Prostate gland (tissue), 2 donors: Measurements from ENCODE around the gene NR5A1. TPM values are rescaled to one million over a fixed set of nuclear protein-coding genes. Genes with fewer than 3 reads are reported as not detected.

Experiments
- DNase-seq: peaks from one replicate; pipeline ENCODE4 v3.0.0-alpha.2; 2019; ENCODE audit warnings: low spot score
- H3K27ac ChIP-seq, 2 donors: fragments of 200-600 bp; sonication (generic); 2 replicates each; pipeline ENCODE4 v1.5.1; 2017 to 2019
- H3K27me3 ChIP-seq: fragments of 200-600 bp; sonication (generic); replicated peaks from 2 replicates; pipeline ENCODE4 v1.5.1; 2019; ENCODE audit not compliant: insufficient read depth
- H3K36me3 ChIP-seq, 2 donors: fragments of 200-600 bp; sonication (generic); 1 replicate in 1 of 2; 2 replicates in 1 of 2; pipeline versions ENCODE4 v1.5.1 to v1.8.1; 2017 to 2019
- H3K4me1 ChIP-seq: fragments of 200-600 bp; sonication (generic); replicated peaks from 2 replicates; pipeline ENCODE4 v1.5.1; 2019
- H3K4me3 ChIP-seq, 2 donors: fragments of 200-600 bp; sonication (generic); 2 replicates each; pipeline ENCODE4 v1.5.1; 2017 to 2019
- H3K9me3 ChIP-seq: fragments of 200-600 bp; sonication (generic); 2 replicates; pipeline ENCODE4 v1.5.1; 2017
- CTCF ChIP-seq, 4 experiments: fragments of 200-600 bp in 2 of 4; fragments of 450-650 bp in 2 of 4; sonication (generic) in 2 of 4; IDR thresholded peaks; 1 replicate in 3 of 4; 2 replicates in 1 of 4; pipeline ENCODE4 v1.5.1; 2016 to 2019; ENCODE audit warnings: antibody characterized with exemption in 4 of 4, mild to moderate bottlenecking in 2 of 4, moderate library complexity in 2 of 4
- POLR2A ChIP-seq: fragments of 450-650 bp; IDR thresholded peaks from one replicate; pipeline ENCODE4 v1.6.1; 2016; ENCODE audit warnings: antibody characterized with exemption, mild to moderate bottlenecking
- POLR2AphosphoS5 ChIP-seq: sonication (generic); formaldehyde crosslinking; IDR thresholded peaks from one replicate; pipeline ENCODE4 v1.6.1; 2017; ENCODE audit warnings: antibody characterized with exemption
- WGBS: methylation state at CpG from one replicate; pipeline ENCODE4 v1.1.5; 2018; 5-methylcytosine and 5-hydroxymethylcytosine counted together
- intact Hi-C: fragments of 100-400 bp; cut with DNase I; formaldehyde crosslinking; loops from one replicate; pipeline ENCODE4 v1.14.2; 2022
- total RNA-seq, 2 donors: library from RNA; depleted of rRNA; stranded (reverse); fragments of >200 nt; gene quantifications; one replicate each; pipeline ENCODE4 v1.1.0, GENCODE V29; 2016

NR5A1 gene
- total RNA-seq, 2 donors from 2014 or later = 88.4 TPM; not detected in 1

- no peaks in the 10 kb centered on the region for H3K4me1 ChIP-seq
- H3K9me3 ChIP-seq = no peaks in the 10 kb centered on the region
- WGBS = 68% methylated on average over 13 of the region's 13 CpGs
- no peaks in the 10 kb centered on the region for H3K36me3 ChIP-seq
- no peak overlapping the region for H3K27ac ChIP-seq
- H3K27me3 ChIP-seq = peaks cover 8% of the 10 kb centered on the region
- H3K4me3 ChIP-seq = no peak overlapping the region
- TF ChIP-seq CTCF (IDR thresholded peaks at IDR 0.05) (no peak), POLR2AphosphoS5 (no peak), POLR2A (no peak)
- intact Hi-C loops = no loop called here
- DNase-seq = no peak
These were observed 18.0 kb downstream of the NR5A1 start for GRCh38 chr9:124489222-124489621.

GRCh38 chr9:124488641-124489210 lies 18.5 kb downstream of the NR5A1 start:
- DNase-seq = no peak
- peaks cover 8% of the 10 kb centered on the region for H3K27me3 ChIP-seq
- no peak for TF ChIP-seq POLR2A
- TF ChIP-seq CTCF (IDR thresholded peaks at IDR 0.05) = no peak
- no peak for TF ChIP-seq POLR2AphosphoS5
- H3K27ac ChIP-seq = no peak overlapping the region
- no peak overlapping the region for H3K4me3 ChIP-seq
- intact Hi-C loops = no loop called here
- 94% methylated on average over 6 of the region's 8 CpGs for WGBS
- H3K4me1 ChIP-seq = no peaks in the 10 kb centered on the region
- no peaks in the 10 kb centered on the region for H3K36me3 ChIP-seq
- H3K9me3 ChIP-seq = no peaks in the 10 kb centered on the region

GRCh38 chr9:124487260-124488182 lies 19.7 kb downstream of the NR5A1 start:
- H3K36me3 ChIP-seq = no peaks in the 10 kb centered on the region
- no peak overlapping the region for H3K4me3 ChIP-seq
- H3K4me1 ChIP-seq = no peaks in the 10 kb centered on the region
- WGBS = 42% methylated on average over 38 of the region's 40 CpGs
- no peak for DNase-seq
- intact Hi-C loops = no loop called here
- TF ChIP-seq CTCF (IDR thresholded peaks at IDR 0.05) (no peak), POLR2AphosphoS5 (no peak), POLR2A (no peak)
- H3K27me3 ChIP-seq = peaks cover 8% of the 10 kb centered on the region
- H3K9me3 ChIP-seq = no peaks in the 10 kb centered on the region
- H3K27ac ChIP-seq = no peak overlapping the region

GRCh38 chr9:124486778-124487259 lies 20.4 kb downstream of the NR5A1 start:
- no peak overlapping the region for H3K27ac ChIP-seq
- intact Hi-C loops = no loop called here
- H3K36me3 ChIP-seq = no peaks in the 10 kb centered on the region
- 39% methylated on average over 17 of the region's 17 CpGs for WGBS
- no peak overlapping the region for H3K4me3 ChIP-seq
- DNase-seq = no peak
- no peaks in the 10 kb centered on the region for H3K4me1 ChIP-seq
- H3K27me3 ChIP-seq = peaks cover 8% of the 10 kb centered on the region
- no peaks in the 10 kb centered on the region for H3K9me3 ChIP-seq
- no peak for TF ChIP-seq CTCF (IDR thresholded peaks at IDR 0.05)
